GM19239 (cell line): ENCODE measurements around the gene CNTFR.
A peak's percentile ranks its signal among the peaks of the same experiment; 100 is the strongest.

Experiments
- DNase-seq: peaks from one replicate; pipeline ENCODE4 v3.0.0; 2011; ENCODE audit warnings: low spot score; ENCODE audit not compliant: insufficient read length
- FAIRE-seq: peaks from 2 replicates; lab custom pipeline; 2011; peaks lifted over from hg19 to GRCh38; lab: Jason Lieb, UNC

Gene CNTFR

GRCh38 chr9:34574571-34574970 is 15.0 kb downstream of the CNTFR start:
- FAIRE-seq (no peak), DNase-seq (no peak)

- no peak for FAIRE-seq
Measured at GRCh38 chr9:34573599-34574325, 15.8 kb downstream of the CNTFR start.

GRCh38 chr9:34572628-34573027 is 16.9 kb downstream of the CNTFR start:
- no peak for DNase-seq
- FAIRE-seq, result no peak

More at GRCh38 chr9:34573599-34574325, 15.8 kb downstream of the CNTFR start:
- no peak for DNase-seq

- FAIRE-seq, result no peak
- DNase-seq, result no peak
Measured at GRCh38 chr9:34572092-34572491, 17.4 kb downstream of the CNTFR start.

- DNase-seq (no peak), FAIRE-seq (no peak)
Measured at GRCh38 chr9:34571481-34571810, 18.1 kb downstream of the CNTFR start.

- DNase-seq (no peak), FAIRE-seq (no peak)
Measured at GRCh38 chr9:34570809-34571480, 18.6 kb downstream of the CNTFR start.

- DNase-seq, result no peak
- FAIRE-seq, result no peak
Measured at GRCh38 chr9:34570376-34570775, 19.1 kb downstream of the CNTFR start.

- FAIRE-seq, result no peak
- no peak for DNase-seq
Measured at GRCh38 chr9:34568774-34569173, 20.8 kb downstream of the CNTFR start.

GRCh38 chr9:34568133-34568532 is 21.4 kb downstream of the CNTFR start:
- FAIRE-seq (no peak), DNase-seq (no peak)

- FAIRE-seq (no peak), DNase-seq (no peak)
Measured at GRCh38 chr9:34566972-34567371, 22.6 kb downstream of the CNTFR start.

- DNase-seq (no peak), FAIRE-seq (no peak)
Measured at GRCh38 chr9:34566322-34566721, 23.2 kb downstream of the CNTFR start.

GRCh38 chr9:34565856-34566255 is 23.7 kb downstream of the CNTFR start:
- FAIRE-seq (no peak), DNase-seq (no peak)

- DNase-seq (no peak), FAIRE-seq (no peak)
Measured at GRCh38 chr9:34564617-34565016, 24.9 kb downstream of the CNTFR start.

- FAIRE-seq, result peak; percentile 18
- DNase-seq, result no peak
Measured at GRCh38 chr9:34563262-34563661, 26.3 kb downstream of the CNTFR start.

GRCh38 chr9:34562135-34562745 is 27.3 kb downstream of the CNTFR start:
- FAIRE-seq, result no peak
- no peak for DNase-seq

GRCh38 chr9:34560599-34561214 is 28.8 kb downstream of the CNTFR start:
- FAIRE-seq (no peak), DNase-seq (no peak)

GRCh38 chr9:34559624-34560455 is 29.7 kb downstream of the CNTFR start:
- FAIRE-seq, result no peak

GRCh38 chr9:34558919-34559623 is 30.5 kb downstream of the CNTFR start:
- DNase-seq (no peak), FAIRE-seq (no peak)

More at GRCh38 chr9:34559624-34560455, 29.7 kb downstream of the CNTFR start:
- no peak for DNase-seq

GRCh38 chr9:34558364-34558763 is 31.2 kb downstream of the CNTFR start:
- FAIRE-seq, result no peak

More at GRCh38 chr9:34558364-34558763, 31.2 kb downstream of the CNTFR start:
- no peak for DNase-seq
